Lung (tissue), 16 donors: Measurements from ENCODE around the gene IRX4. TPM values are rescaled to one million over a fixed set of nuclear protein-coding genes. Genes with fewer than 3 reads are reported as not detected.
A peak's percentile ranks its signal among the peaks of the same experiment; 100 is the strongest.

Experiments used
- ATAC-seq: fragments of 200-7000 bp; cut with Tn5 transposase; one replicate; pipeline ENCODE4 v1.9.1; 2020; ENCODE audit warnings: moderate number of reproducible peaks; ENCODE audit not compliant: insufficient read depth, low FRiP score
- DNase-seq, 3 donors: peaks; one replicate each; pipeline ENCODE4 v3.0.0-alpha.2; 2013 to 2017
- H3K27ac ChIP-seq, 2 donors: one replicate each; pipeline ENCODE4 v1.5.1; 2013; ENCODE audit warnings: mild to moderate bottlenecking in 2 of 2, moderate library complexity in 2 of 2, control low read depth in 1 of 2, inconsistent platforms in 1 of 2, low read depth in 1 of 2, low read length in 1 of 2
- H3K27me3 ChIP-seq, 3 donors: one replicate each; pipeline ENCODE4 v1.5.1; 2013; ENCODE audit warnings: low read length in 2 of 3; ENCODE audit not compliant: control insufficient read depth in 3 of 3, insufficient read depth in 3 of 3
- H3K36me3 ChIP-seq, 4 donors: one replicate each; pipeline ENCODE4 v1.5.1; 2013; ENCODE audit warnings: low read length in 4 of 4, mild to moderate bottlenecking in 1 of 4, moderate library complexity in 1 of 4; ENCODE audit not compliant: control insufficient read depth in 4 of 4, insufficient read depth in 4 of 4
- H3K4me1 ChIP-seq, 5 donors: one replicate each; pipeline ENCODE4 v1.5.1; 2013; ENCODE audit warnings: low read length in 5 of 5, mild to moderate bottlenecking in 2 of 5, moderate library complexity in 1 of 5; ENCODE audit not compliant: control insufficient read depth in 5 of 5, insufficient read depth in 5 of 5
- H3K4me3 ChIP-seq: one replicate; pipeline ENCODE4 v1.5.1; 2013; ENCODE audit warnings: mild to moderate bottlenecking, control low read depth, moderate library complexity
- H3K9ac ChIP-seq, 2 donors: one replicate each; pipeline ENCODE4 v1.5.1; 2013; ENCODE audit warnings: low read length in 2 of 2, control low read depth in 1 of 2; ENCODE audit not compliant: insufficient read depth in 1 of 2
- H3K9me3 ChIP-seq, 4 donors: one replicate each; pipeline ENCODE4 v1.5.1; 2013; ENCODE audit warnings: low read length in 3 of 4, mild to moderate bottlenecking in 1 of 4, moderate library complexity in 1 of 4; ENCODE audit not compliant: control insufficient read depth in 4 of 4, insufficient read depth in 3 of 4
- WGBS, 2 donors: extraction: QIAGEN DNeasy Blood & Tissue Kit; methylation state at CpG; one replicate each; pipeline ENCODE4 v1.1.7; 2013; 5-methylcytosine and 5-hydroxymethylcytosine counted together
- long read RNA-seq, 5 donors: transcript quantifications; one replicate each; lab custom pipeline, GENCODE V29; 2026
- polyA plus RNA-seq, 2 donors: library from polyadenylated mRNA; stranded (reverse); fragments of 200-250 nt; gene quantifications; one replicate each; pipeline ENCODE4 v1.2.1, GENCODE V29; 2013
- total RNA-seq, 2 donors: library from RNA; depleted of rRNA in 1 of 2; stranded (reverse); fragments of >200 nt in 1 of 2; gene quantifications; one replicate each; pipeline ENCODE4 v1.2.1, GENCODE V29; 2014 to 2021
- TF ChIP-seq, protein P1 (sequence below): IDR thresholded peaks from 2 replicates; pipeline ENCODE4 v1.5.1; 2012; ENCODE audit warnings: mild to moderate bottlenecking; ENCODE audit errors: control extremely low read depth, extremely low read depth
- donor health status: control.
- donor health status: control.
- donor health status: Bipolar disorder and iron deficiency.
- donor health status: healthy.
- donor health status: DM: yes; HTN: yes; CAD: no.

The IRX4 gene
- total RNA-seq (not detected), polyA plus RNA-seq (under 1 TPM in 1 of 2 donors, not detected in 1; 0.02 TPM)
- long read RNA-seq, donor 1: 0 reads
- long read RNA-seq, donor 2: 0 reads
- long read RNA-seq, donor 3: 0 reads
- long read RNA-seq, donor 4: 0 reads
- long read RNA-seq, donor 5: 0 reads

DNA sequence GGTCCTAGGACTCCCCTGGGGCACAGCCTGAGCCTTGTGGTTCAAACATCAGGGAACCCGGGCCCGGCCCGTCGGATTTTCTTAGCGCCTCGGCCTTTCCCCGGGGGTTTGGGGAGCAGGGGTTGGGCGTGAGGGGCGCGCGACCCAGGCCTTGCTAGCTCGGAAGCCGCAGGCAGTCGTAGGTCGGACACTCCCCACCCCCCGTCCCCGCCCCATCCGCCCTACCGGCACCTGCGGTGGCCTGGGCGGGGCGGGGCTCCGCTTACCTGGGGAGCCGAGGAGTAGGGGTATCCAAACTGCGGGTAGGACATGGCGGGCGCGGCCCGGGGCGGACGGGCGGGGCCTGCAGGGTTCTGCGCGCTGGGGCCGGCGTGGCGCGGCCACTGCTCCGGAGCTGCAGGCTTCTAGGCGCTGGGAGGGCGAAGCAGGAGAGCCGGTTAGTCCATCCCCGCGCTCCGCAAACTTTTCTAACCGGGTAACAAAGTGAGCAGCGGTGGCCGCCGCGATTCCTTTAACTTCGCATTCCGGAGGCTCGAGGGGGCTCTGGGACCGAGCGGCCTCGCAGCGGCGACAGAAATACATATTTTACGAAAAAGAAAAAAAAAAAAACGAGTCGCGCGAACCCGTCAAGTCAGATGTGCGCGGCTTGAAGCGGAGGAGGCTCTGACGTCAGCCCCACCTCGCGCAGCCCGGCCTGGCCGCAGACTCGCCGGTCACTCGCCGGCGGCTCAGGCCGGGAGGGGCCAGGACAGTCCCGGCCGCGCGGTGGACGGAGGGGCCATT is at the start of gene IRX4:
Gene IRX4 (minus strand): TSS at position 589 of the 783 bp plus-strand sequence. CDS start 278 bp downstream, at position 311.
- Histone ChIP-seq H3K27ac (peak within 1 kb of the TSS in 1 of 2 donors; percentile 76), H3K9me3 (peaks cover 0 to 10% (median 0%) of the 10 kb centered on the region in 4 donors), H3K4me1 (peaks cover 0 to 21% (median 0%) of the 10 kb centered on the region in 5 donors), H3K4me3 (no peak within 1 kb of the TSS), H3K36me3 (no peaks in the 10 kb centered on the region), H3K27me3 (peaks cover 50 to 74% (median 69%) of the 10 kb centered on the region in 3 donors), H3K9ac (no peak within 1 kb of the TSS)
- TF ChIP-seq, protein P1, sequence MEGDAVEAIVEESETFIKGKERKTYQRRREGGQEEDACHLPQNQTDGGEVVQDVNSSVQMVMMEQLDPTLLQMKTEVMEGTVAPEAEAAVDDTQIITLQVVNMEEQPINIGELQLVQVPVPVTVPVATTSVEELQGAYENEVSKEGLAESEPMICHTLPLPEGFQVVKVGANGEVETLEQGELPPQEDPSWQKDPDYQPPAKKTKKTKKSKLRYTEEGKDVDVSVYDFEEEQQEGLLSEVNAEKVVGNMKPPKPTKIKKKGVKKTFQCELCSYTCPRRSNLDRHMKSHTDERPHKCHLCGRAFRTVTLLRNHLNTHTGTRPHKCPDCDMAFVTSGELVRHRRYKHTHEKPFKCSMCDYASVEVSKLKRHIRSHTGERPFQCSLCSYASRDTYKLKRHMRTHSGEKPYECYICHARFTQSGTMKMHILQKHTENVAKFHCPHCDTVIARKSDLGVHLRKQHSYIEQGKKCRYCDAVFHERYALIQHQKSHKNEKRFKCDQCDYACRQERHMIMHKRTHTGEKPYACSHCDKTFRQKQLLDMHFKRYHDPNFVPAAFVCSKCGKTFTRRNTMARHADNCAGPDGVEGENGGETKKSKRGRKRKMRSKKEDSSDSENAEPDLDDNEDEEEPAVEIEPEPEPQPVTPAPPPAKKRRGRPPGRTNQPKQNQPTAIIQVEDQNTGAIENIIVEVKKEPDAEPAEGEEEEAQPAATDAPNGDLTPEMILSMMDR: no peak
- peak in 2 of 3 donors; percentile 25 to 37 for DNase-seq
- no peak for ATAC-seq
- 2% methylated on average over 70 to 83 of the region's 83 CpGs for WGBS, 2 donors

DNA sequence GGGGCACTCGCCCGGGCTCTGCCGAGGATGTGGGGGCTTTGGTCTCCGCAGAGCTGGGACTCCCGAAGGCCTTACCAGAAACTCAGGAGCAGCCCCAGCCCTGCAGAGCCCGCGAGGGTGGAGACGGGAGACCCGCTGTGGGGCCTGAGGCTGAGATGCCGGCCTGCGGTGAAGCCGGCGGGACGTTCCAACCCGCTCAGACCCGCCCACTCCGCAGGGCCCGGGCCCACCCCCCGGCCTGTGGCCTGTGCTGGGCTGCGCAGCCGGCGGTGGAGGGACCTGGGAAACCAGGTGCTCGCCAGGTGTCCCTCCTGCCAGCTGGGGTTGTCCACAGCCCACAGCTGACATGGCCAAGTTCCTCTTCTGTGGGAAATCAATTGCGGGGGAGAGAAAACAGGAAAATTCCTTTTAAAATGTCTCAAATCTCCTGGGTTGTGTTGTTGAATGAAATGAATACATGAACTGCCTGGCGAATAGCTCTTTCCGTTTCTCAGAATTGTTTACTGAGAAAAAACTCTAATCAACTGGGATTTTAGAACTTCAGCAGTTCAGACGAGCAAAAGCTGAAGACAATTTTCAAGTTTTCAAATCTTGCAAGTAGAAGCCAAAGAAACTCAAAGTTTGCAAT is 49.0 kb upstream of the IRX4 start:
- TF ChIP-seq, protein P1: no peak
- ATAC-seq: peak; percentile 27
- WGBS, 2 donors: 8% methylated on average over 20 to 27 of the region's 27 CpGs
- no peak overlapping the region for H3K9ac ChIP-seq
- H3K36me3 ChIP-seq: no peaks in the 10 kb centered on the region
- peak overlapping the region; percentile 26 for H3K4me3 ChIP-seq
- peak overlapping the region in 1 of 2 donors; percentile 71 for H3K27ac ChIP-seq
- peaks cover 0 to 18% (median 0%) of the 10 kb centered on the region in 4 donors for H3K9me3 ChIP-seq
- H3K4me1 ChIP-seq: peaks cover 0 to 15% (median 5%) of the 10 kb centered on the region in 5 donors
- DNase-seq: peak in 2 of 3 donors; percentile 43 to 70
- peaks cover 7 to 50% (median 25%) of the 10 kb centered on the region in 3 donors for H3K27me3 ChIP-seq

DNA sequence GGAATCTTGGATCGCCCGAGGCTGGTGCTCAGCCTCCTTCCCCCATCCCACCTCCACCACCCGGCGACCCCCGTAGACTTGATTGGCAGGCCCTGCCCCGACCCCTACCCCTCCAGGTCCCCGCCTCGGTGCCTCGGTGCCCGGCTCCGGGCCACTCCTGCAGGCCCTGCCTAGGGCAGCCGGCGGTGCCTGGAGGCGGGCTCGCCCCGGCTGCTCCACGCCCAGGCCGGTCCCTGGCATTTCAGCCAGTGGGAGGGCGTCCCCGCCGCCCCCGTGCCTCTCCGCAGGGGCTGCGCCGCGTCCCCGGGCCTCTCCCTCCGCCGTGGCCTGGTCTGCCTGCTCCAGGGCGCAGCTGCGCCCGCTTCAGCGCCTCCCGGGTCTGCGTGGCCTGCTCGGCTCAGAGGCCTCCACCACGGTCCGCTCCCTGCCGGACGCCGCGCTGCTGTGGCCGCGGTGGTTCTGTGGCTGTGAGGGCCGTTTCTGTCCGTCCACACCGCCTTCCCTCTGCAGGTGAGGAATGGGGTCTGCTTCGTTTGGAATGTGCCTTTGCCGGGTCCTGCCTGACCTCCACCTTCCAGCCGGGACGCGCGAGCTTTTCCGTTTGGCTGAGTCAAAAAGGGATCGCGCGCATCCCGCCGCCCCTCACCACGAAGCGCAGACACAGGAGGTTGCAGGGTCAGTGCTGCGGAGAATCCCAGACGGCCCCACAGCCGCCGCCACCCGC is 48.3 kb upstream of the IRX4 start:
- Histone ChIP-seq H3K4me1 (peaks cover 0 to 15% (median 5%) of the 10 kb centered on the region in 5 donors), H3K9ac (no peak overlapping the region), H3K27ac (peak overlapping the region; percentile 57 to 71), H3K4me3 (peak overlapping the region; percentile 26), H3K9me3 (peaks cover 0 to 18% (median 0%) of the 10 kb centered on the region in 4 donors), H3K27me3 (peaks cover 8 to 51% (median 25%) of the 10 kb centered on the region in 3 donors), H3K36me3 (no peaks in the 10 kb centered on the region)
- WGBS, 2 donors: 2 to 3% methylated on average over 56 to 66 of the region's 66 CpGs
- peak; percentile 14 for ATAC-seq
- DNase-seq: peak; percentile 12 to 62 (median 55)
- TF ChIP-seq, protein P1: no peak
